Neural progenitor cell (in vitro differentiated cells): ENCODE results near the gene LYZL4.

ENCODE experiments used
- CTCF ChIP-seq: fragments of 200-600 bp; sonication (generic); IDR thresholded peaks from 2 replicates; pipeline ENCODE4 v1.5.1; 2017; ENCODE audit warnings: antibody characterized with exemption, mild to moderate bottlenecking
- EZH2 ChIP-seq: fragments of 200-600 bp; sonication (generic); IDR thresholded peaks from 2 replicates; pipeline ENCODE4 v1.6.1; 2017; ENCODE audit warnings: antibody characterized with exemption, mild to moderate bottlenecking, moderate library complexity

DNA sequence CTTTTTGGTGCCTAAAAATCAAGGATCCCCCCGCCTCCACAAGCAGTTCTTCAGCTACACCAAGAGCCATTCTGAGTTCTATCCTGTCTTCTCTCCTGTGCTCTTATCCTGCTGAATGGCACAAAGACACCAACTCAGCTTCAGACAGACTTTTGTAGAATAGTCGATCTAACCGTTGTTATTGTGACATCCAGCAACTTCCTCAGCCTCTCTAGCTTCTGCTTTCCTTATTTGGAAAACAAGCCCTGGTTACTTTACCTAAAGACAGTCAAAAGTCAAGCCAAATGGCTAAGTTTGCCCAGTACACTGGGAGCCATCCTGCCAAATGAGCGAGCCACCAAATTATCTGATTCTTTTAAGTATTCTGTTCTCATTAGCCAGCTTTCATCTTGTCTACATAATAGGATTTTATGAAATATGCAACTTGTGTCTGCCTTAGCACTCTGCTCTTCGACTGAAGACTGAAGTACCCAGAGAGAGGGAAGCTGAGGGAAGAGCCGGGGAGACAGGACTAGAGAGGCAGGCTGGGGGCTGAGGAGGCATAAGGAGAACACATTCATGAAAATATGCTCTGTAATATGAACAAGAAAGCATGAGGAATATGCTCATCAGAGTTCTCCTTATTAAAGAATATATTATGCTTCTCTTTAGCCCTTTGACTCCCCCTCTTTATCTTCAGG lies 35.1 kb downstream of the LYZL4 start:
- TF ChIP-seq CTCF, result no peak
- no peak for TF ChIP-seq EZH2
